Measurements from ENCODE around the gene CABP7.

DNA sequence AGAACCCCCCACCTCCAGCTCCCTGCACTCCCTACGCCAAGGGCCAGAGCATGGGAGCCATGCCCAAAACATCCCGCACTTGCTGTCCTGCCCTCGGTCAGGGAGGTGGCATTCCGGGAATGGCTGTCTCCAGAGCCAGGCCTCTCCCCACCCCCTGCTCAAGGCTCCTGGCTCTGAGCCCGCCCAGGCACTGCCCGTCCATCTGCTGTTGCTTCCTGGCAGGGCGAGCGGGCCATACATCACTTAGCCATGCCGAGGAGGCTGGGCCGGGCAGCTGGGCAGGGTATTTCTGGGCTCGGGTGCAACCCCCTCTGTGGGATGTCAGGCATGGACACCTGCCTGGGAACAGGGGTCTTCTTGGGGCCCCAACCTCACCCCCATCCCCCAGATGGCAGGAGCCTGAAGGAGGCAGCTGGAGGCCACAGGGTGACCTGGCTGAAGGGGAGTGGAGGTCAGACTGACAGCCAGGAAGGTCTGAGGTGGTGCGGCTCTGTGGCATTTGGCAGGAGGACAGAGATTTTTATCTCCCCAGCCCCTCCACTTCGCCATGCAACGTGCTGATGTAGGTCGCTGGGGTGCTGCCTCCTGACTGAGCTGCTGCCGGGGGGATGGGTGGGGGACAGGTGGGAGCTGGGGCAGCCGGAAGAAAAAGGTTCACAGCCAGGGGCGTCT is 8.7 kb upstream of the CABP7 start:
- TF ChIP-seq, protein P1, sequence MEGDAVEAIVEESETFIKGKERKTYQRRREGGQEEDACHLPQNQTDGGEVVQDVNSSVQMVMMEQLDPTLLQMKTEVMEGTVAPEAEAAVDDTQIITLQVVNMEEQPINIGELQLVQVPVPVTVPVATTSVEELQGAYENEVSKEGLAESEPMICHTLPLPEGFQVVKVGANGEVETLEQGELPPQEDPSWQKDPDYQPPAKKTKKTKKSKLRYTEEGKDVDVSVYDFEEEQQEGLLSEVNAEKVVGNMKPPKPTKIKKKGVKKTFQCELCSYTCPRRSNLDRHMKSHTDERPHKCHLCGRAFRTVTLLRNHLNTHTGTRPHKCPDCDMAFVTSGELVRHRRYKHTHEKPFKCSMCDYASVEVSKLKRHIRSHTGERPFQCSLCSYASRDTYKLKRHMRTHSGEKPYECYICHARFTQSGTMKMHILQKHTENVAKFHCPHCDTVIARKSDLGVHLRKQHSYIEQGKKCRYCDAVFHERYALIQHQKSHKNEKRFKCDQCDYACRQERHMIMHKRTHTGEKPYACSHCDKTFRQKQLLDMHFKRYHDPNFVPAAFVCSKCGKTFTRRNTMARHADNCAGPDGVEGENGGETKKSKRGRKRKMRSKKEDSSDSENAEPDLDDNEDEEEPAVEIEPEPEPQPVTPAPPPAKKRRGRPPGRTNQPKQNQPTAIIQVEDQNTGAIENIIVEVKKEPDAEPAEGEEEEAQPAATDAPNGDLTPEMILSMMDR (conservative IDR thresholded peaks at IDR 0.05; ENCODE audit: low read depth in 2 of 2), result no peak
- TF ChIP-seq EZH2 (IDR thresholded peaks at IDR 0.05; ENCODE audit: low read depth, unreplicated experiment), result no peak
- TF ChIP-seq EZH2phosphoT487 (IDR thresholded peaks at IDR 0.05; ENCODE audit: unreplicated experiment), result no peak
- TF ChIP-seq POLR2AphosphoS5 (IDR thresholded peaks at IDR 0.05; ENCODE audit: low read depth), result no peak
- TF ChIP-seq ZNF331 (CRISPR knock-in tag; IDR thresholded peaks at IDR 0.05; ENCODE audit: low read depth), result no peak
- TF ChIP-seq, protein P2, sequence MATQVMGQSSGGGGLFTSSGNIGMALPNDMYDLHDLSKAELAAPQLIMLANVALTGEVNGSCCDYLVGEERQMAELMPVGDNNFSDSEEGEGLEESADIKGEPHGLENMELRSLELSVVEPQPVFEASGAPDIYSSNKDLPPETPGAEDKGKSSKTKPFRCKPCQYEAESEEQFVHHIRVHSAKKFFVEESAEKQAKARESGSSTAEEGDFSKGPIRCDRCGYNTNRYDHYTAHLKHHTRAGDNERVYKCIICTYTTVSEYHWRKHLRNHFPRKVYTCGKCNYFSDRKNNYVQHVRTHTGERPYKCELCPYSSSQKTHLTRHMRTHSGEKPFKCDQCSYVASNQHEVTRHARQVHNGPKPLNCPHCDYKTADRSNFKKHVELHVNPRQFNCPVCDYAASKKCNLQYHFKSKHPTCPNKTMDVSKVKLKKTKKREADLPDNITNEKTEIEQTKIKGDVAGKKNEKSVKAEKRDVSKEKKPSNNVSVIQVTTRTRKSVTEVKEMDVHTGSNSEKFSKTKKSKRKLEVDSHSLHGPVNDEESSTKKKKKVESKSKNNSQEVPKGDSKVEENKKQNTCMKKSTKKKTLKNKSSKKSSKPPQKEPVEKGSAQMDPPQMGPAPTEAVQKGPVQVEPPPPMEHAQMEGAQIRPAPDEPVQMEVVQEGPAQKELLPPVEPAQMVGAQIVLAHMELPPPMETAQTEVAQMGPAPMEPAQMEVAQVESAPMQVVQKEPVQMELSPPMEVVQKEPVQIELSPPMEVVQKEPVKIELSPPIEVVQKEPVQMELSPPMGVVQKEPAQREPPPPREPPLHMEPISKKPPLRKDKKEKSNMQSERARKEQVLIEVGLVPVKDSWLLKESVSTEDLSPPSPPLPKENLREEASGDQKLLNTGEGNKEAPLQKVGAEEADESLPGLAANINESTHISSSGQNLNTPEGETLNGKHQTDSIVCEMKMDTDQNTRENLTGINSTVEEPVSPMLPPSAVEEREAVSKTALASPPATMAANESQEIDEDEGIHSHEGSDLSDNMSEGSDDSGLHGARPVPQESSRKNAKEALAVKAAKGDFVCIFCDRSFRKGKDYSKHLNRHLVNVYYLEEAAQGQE (IDR thresholded peaks at IDR 0.05; ENCODE audit: unreplicated experiment), result no peak
